H54 (cell line): Measurements from ENCODE around the gene HOGA1.
"Not testable (repeated sequence)": the region's sequence is repeated elsewhere in the genome, so short reads cannot be mapped to it uniquely, and the experiment has no call there.

Source experiments
- DNase-seq: peaks from one replicate; pipeline ENCODE4 v3.0.0; 2011; ENCODE audit warnings: low spot score, mixed read lengths; ENCODE audit not compliant: insufficient read length
- FAIRE-seq: peaks from 3 replicates; lab custom pipeline; 2011; peaks lifted over from hg19 to GRCh38; lab: Jason Lieb, UNC
- POLR2A ChIP-seq: IDR thresholded peaks from 2 replicates; pipeline ENCODE4 v1.6.1; 2011; ENCODE audit warnings: low read depth, mild to moderate bottlenecking, low read length

The HOGA1 gene

DNA sequence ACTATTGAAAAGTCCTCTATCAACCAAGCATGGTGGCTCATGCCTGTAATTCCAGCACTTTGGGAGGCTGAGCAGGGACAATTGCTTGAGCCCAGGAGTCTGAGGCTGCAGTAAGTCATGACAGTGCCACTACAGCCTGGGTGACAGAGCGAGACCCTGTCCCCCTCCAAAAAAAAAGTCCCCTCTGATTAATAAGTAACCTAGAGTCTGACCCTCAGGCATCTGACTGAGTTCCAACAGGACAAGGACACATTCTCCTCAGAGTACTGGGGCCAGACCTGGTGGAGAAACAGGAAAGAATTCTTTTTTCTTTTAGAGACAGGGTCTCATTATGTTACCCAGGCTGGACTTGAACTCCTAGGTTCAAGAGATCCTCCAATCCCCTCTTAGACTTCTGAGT, 39.1 kb downstream of the HOGA1 start:
- DNase-seq (no peak), FAIRE-seq (no peak)
- TF ChIP-seq POLR2A, result no peak

DNA sequence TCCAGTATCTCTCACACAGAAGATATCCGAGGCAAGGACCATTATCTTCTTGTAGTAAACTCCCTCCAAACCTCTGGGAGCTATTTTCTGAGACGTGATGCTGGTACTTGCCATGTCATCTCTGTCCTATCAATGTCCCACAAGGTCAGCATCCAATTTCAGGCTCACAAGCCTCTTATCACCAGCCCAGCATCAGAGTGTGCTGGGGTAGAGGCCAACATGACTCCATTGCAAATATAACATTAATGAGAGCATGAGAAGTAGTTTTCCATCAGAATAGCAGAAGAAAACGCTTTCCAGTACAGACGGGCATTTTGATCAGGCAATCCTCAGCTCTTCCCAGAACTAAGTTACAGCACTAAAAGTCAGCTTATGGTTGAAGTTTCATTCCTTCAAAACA, 43.5 kb downstream of the HOGA1 start:
- TF ChIP-seq POLR2A, result no peak
- DNase-seq, result no peak
- no peak for FAIRE-seq

DNA sequence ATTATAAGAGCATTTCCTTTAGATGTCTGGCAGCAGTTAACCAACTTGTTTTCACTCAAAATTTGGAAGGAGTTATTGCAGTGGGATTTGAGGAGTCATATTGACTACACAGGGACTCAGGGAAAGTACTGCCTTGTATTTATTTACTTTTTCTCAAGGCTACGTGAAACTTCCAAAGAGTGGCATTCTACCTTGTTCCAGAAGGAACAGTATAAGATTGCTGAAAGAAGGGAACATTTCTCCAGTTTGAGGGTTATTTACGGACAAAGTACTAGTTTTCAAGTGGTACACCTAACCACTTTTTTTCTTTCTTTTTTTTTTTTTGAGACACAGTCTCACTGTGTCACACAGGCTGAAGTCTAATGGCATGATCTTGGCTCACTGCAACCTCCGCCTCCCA, 44.0 kb downstream of the HOGA1 start:
- no peak for DNase-seq
- no peak for FAIRE-seq
- no peak for TF ChIP-seq POLR2A

DNA sequence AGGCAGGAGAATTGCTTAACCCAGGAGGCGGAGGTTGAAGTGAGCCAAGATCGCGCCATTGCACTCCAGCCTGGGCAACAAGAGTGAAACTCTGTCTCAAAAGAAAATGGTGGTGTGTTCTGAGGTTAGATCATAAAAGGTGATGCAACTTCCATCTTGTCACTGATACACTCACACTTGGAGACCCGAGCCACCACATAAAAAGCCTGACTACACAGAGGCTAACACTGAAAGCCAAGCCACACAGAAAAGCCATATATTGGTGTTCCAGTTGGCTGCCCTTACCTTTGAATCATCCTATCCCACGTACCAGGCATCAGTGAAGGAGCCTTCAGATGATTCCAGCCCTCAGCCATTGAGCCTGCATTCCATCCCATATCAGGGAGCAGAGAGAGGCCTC, 45.1 kb downstream of the HOGA1 start:
- no peak for FAIRE-seq
- TF ChIP-seq POLR2A, result no peak
- DNase-seq, result no peak

DNA sequence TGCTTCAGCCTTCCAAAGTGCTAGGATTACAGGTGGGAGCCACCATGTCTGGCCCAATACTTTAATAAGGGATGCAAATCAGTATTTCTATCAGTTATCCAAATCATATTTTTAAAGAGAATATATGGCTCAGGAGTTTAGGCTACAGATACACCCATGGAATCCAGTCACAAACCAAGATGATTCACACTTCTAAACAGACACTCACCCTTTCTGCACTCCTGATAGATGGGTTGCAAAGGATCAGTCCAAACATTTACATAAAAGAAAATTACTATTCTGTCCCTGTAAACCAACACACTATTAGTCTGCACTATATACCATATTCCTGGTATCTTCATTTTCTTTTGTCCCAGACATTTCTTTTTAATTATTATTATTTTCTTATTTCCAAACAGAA, 46.9 kb downstream of the HOGA1 start:
- no peak for TF ChIP-seq POLR2A
- no peak for DNase-seq
- no peak for FAIRE-seq

DNA sequence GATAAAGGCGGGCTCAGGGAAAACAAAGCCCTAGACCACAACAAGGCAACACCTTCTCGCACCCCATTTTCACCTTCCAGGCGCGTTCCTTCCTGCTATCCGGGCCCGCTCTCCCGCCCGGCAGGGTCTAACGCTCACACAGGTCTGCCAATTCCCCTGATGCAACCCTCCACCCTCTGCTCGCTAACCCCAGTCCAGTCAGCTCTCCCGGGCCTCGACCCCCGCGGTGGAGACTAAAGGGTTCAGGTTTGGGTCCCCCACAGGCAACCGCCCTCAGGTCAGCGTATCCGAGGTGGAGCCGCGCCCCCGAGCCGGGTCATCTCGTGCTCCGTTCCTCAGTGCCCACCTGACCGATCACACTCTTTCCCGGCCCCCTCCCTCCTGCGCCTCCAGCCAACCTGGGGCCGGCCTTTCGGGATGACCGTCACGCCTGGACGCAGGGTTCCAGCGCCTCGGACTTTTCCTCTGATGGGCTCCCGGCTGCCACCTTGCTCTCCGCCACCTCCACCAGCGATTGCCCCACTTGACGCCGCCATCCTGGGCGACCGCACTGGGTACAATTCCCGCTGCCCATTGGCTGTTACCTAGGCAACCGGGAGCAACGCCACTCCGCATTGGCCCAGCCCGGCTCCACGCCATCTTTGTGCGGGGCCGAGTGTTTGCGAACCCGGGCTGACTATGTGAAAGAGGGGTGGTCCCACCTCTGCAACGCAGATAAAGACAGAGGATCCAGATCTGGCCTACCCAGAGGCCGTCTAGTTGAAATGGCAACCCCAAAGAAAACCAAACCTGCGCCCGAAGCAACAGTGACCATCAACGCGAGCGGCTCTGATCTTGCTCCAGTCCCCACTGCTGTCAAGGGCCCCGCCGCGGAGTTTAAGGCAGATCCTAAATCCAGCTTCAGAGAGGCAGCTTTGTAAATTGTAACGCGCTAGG, 49.0 kb downstream of the HOGA1 start, which contains the start of gene MORN4:
Gene MORN4, minus strand, starts transcription at position 552 of the 936 bp plus-strand sequence. CDS start 13,847 bp downstream, outside the sequence.
- peak; percentile 33 for FAIRE-seq
- peak; percentile 95 for DNase-seq

DNA sequence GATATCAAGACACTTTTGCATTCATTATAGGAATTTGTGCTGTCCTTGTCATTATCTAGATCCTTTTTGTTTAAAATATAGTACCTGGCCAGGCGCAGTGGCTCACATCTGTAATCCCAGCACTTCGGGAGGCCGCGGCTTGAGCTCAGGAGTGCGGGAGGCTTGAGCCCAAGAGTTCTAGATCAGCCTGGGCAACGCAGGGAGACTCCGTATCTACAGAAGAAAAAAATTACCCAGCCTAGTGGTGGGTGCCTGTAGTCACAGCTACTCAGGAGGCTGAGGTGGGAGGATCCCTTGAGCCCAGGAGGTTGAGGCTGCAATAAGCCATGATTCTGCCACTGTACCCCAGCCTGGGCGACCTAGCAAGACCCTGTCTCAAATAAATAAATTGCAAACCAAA, 49.7 kb downstream of the HOGA1 start:
- FAIRE-seq (no peak), DNase-seq (no peak)
- TF ChIP-seq POLR2A, result no peak

More for the DNA sequence above, 49.0 kb downstream of the HOGA1 start, which contains the start of gene MORN4:
- TF ChIP-seq POLR2A, result peak; percentile 81

DNA sequence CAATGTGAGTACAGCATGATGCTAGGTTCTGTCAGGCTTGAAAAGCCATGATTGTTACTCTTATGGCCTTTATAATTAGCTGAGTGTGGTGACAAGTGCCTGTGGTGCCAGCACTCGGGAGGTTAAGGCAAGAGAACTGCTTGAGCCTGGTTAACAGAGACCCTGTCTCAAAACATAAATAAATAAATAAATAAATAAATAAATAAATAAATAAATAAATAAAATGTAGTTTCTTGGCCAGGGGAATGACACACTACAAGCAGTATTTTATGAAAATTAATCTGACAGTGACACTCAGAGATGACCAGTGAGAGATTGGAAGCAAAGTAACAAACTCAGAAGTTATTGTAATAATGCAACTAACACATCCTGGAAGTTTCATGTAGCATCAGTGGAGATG, 51.4 kb downstream of the HOGA1 start:
- DNase-seq (no peak), FAIRE-seq (no peak)
- TF ChIP-seq POLR2A, result no peak

DNA sequence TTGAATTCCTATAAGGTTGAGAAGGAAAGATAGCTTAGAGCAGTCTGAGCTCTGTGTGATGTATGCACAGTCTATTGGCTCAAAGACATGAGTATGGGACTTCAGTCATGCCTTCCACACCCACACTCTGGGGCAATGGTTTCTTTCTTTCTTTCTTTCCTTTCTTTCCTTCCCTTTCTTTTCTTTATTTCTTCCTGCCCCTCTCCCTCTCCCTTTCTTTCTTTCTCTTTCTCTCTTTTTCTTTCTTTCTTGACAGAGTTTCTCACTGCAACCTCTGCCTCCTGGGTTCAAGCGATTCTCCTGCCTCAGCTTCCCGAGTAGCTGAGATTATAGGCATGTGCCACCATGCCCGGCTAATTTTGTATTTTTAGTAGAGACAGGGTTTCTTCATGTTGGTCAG, 54.9 kb downstream of the HOGA1 start:
- not testable (repeated sequence) for FAIRE-seq, DNase-seq

DNA sequence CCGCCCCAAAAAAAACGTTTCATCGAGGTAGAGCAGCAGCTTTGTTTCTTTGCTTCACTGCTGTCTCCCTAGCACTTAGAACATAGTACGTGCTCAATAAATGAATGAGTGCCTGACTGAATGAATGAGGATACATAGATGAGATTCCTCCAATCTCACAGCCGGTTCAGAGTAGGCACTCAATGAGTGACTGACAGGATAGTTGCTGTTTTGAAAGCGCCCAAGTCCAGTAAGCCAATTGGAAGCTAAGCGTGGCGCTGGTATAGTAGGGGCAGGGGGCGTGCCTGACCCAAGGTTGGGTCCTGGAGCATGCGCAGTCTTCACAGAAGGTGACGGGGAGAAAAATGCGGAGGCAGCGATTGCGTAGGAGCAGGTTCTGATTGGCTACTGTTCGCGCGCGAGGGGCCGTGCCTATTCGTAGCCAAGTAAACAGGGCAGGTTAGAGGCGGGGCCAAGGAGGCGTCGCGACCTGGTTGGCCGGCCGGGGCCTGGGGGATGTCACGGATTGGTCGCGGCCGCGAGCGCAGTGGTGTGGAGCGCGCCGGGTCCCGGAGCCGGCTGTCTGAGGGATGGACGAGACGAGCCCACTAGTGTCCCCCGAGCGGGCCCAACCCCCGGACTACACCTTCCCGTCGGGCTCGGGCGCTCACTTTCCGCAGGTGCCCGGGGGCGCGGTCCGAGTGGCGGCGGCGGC, 56.1 kb downstream of the HOGA1 start, which contains the start of gene PI4K2A:
Gene PI4K2A, plus strand, starts transcription at position 498 of the 694 bp plus-strand sequence. Its CDS starts 72 bp downstream, at position 570.
- peak; percentile 69 for TF ChIP-seq POLR2A
- FAIRE-seq (peak; percentile 98), DNase-seq (peak; percentile 98)

DNA sequence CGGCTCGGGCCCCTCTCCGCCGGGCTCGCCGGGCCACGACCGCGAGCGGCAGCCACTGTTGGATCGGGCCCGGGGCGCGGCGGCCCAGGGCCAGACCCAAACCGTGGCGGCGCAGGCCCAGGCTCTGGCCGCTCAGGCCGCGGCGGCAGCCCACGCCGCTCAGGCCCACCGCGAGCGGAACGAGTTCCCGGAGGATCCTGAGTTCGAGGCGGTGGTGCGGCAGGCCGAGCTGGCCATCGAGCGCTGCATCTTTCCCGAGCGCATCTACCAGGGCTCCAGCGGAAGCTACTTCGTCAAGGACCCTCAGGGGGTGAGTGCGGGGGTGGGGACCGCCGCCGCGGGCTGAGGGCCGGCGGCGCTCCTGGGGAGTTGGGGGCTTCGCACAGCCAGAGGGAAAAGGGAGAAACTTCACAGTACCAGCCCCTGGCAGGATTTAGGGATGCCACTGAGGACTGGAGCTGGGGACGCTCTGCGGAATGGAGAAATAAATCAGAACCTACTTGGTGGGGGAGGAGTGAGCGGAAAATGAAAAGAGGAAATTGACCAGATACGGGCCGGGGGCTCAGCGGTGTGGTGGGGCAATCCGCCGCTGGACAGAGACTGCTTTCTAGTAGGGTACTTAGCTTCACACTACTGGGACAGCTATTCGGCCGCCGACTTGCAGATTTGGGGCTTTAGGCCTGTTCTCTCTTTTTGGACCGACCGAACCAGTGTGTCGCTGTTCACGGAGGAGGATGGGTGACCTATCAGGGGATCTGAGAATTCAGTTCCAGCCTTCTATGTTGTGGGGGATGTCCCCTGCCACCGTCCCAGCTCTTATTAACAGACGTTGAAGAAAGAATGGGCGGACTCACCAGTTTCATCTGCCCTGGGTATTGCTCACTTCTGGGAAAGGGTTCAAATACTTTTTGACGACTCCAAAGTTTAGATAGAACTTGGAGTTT, 57.0 kb downstream of the HOGA1 start:
- TF ChIP-seq POLR2A, result no peak
- peak; percentile 39 for DNase-seq
- no peak for FAIRE-seq

DNA sequence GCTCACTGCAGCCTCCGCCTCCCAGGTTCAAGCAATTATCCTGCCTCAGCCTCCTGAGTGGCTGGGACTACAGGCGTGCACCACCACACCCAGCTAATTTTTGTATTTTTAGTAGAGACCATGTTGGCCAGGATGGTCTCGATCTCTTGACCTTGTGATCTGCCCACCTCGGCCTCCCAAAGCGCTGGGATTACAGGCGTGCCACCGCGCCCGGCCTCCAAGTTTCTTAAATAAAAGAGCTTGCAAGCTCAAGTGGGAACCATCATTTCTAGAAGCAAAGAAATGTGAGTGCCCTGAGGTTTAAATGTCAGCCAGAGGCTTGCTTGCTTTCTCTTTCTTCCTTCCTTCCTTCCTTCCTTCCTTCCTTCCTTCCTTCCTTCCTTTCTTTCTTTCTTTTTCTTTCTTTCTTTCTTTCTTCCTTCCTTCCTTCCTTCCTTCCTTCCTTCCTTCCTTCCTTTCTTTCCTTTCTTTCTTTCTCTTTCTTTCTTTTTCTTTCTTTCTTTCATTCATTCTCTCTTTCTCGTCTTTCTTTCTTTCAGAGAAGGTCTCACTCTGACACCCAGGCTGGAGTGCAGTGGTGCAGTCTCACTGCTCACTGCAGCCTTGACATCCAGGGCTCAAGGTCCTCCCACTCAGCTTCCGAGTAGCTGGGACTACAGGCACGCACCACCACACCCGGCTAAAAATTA, 58.4 kb downstream of the HOGA1 start:
- DNase-seq, FAIRE-seq: not testable (repeated sequence)
